Measurements from ENCODE around the gene AGAP1.

- TF ChIP-seq POLR2A (IDR thresholded peaks at IDR 0.05) (no peak), EP300 (IDR thresholded peaks at IDR 0.05) (no peak)
- TF ChIP-seq, protein P1, sequence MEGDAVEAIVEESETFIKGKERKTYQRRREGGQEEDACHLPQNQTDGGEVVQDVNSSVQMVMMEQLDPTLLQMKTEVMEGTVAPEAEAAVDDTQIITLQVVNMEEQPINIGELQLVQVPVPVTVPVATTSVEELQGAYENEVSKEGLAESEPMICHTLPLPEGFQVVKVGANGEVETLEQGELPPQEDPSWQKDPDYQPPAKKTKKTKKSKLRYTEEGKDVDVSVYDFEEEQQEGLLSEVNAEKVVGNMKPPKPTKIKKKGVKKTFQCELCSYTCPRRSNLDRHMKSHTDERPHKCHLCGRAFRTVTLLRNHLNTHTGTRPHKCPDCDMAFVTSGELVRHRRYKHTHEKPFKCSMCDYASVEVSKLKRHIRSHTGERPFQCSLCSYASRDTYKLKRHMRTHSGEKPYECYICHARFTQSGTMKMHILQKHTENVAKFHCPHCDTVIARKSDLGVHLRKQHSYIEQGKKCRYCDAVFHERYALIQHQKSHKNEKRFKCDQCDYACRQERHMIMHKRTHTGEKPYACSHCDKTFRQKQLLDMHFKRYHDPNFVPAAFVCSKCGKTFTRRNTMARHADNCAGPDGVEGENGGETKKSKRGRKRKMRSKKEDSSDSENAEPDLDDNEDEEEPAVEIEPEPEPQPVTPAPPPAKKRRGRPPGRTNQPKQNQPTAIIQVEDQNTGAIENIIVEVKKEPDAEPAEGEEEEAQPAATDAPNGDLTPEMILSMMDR (IDR thresholded peaks at IDR 0.05), result no peak
These were observed 124.2 kb downstream of the AGAP1 start for GRCh38 chr2:235618039-235618438.
